ENCODE results near the gene ABHD15. TPM values are rescaled to one million over a fixed set of nuclear protein-coding genes. Genes with fewer than 3 reads are reported as not detected.

ABHD15 gene
- total RNA-seq, 4 donors from 2014 or later: 6.8 to 18.3 (median 11.9) TPM

DNA sequence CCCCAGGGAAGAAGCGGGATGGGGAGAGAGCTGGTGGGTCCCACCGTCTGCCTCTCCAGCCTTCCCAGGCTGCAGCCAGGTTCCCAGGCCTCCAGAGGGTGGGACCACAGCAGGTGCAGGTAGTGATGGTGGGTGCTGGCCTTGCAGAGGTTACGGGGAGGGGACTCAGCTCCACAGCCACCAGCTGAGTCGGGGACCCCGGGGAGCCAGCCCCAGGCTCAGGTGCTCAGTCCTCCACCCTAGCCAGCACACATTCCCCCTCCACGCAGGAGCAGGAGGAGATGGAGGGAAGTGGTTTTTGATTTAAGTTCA lies 6.7 kb upstream of the ABHD15 start:
- Histone ChIP-seq H3K4me3 (no peak overlapping the region), H3K27me3 (no peaks in the 10 kb centered on the region), H3K4me1 (peaks cover 32 to 63% (median 58%) of the 10 kb centered on the region in 4 donors), H3K9me3 (no peaks in the 10 kb centered on the region), H3K27ac (replicated peaks in 1 of 4) (no peak overlapping the region), H3K36me3 (peaks cover 35 to 69% (median 50%) of the 10 kb centered on the region in 4 donors)
- WGBS: 82% methylated on average over 4 of the region's 6 CpGs
- TF ChIP-seq EP300 (IDR thresholded peaks at IDR 0.05): no peak
- TF ChIP-seq POLR2AphosphoS5 (IDR thresholded peaks at IDR 0.05): no peak
- TF ChIP-seq, protein P1, sequence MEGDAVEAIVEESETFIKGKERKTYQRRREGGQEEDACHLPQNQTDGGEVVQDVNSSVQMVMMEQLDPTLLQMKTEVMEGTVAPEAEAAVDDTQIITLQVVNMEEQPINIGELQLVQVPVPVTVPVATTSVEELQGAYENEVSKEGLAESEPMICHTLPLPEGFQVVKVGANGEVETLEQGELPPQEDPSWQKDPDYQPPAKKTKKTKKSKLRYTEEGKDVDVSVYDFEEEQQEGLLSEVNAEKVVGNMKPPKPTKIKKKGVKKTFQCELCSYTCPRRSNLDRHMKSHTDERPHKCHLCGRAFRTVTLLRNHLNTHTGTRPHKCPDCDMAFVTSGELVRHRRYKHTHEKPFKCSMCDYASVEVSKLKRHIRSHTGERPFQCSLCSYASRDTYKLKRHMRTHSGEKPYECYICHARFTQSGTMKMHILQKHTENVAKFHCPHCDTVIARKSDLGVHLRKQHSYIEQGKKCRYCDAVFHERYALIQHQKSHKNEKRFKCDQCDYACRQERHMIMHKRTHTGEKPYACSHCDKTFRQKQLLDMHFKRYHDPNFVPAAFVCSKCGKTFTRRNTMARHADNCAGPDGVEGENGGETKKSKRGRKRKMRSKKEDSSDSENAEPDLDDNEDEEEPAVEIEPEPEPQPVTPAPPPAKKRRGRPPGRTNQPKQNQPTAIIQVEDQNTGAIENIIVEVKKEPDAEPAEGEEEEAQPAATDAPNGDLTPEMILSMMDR (IDR thresholded peaks at IDR 0.05): no peak
- no peak for TF ChIP-seq POLR2A (IDR thresholded peaks at IDR 0.05; ENCODE audit: low read depth)
- intact Hi-C loops (cut with DNase I): no loop called here
- DNase-seq (ENCODE audit: extremely low spot score): no peak

DNA sequence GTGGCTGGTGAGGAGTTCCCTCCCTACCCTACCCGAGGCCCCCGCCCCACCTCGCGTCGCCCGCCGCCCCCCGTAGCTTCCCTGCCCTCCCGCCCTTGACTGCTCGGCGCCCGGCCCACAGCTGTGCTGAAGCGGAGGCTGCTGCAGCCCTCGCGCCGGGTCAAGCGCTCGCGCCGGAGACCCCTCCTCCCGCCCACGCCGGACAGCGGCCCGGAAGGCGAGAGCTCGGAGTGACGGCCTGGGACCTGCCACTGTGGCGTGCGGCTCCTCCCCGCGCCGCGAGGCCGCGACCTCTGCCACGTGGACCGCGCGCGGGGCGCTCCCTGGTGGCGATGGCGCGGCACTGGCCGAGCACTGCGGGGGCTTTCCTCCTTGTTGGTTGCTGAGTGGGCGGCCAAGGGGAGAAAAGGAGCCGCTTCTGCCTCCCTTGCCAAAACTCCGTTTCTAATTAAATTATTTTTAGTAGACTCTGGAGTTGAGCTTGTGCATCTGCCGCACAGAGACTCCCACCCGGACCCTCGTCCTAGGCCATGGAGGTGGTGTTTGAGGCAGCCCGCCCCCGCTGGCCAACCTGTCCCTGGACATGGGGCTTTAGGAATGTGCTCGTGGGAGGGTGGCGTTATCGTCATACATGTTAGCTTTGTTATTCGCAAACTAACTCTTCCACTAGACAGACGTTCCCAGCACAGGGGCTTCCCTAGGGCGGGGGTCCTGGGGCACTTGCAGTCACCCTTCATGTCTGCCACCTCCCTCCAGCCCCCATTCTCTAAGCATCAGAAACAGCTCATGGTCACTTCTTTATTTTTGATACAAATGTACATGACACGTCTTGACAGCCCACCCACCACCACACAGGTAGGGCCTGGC lies 6.1 kb upstream of the ABHD15 start:
- 20% methylated on average over 34 of the region's 62 CpGs for WGBS
- Histone ChIP-seq H3K4me1 (peaks cover 30 to 57% (median 53%) of the 10 kb centered on the region in 4 donors), H3K27me3 (no peaks in the 10 kb centered on the region), H3K9me3 (no peaks in the 10 kb centered on the region), H3K4me3 (peak overlapping the region; percentile 48 to 59 (median 50)), H3K36me3 (peaks cover 35 to 63% (median 45%) of the 10 kb centered on the region in 4 donors), H3K27ac (replicated peaks in 1 of 4) (peak overlapping the region; percentile 57 to 66 (median 63))
- peak; percentile 23 to 38 for TF ChIP-seq POLR2AphosphoS5 (IDR thresholded peaks at IDR 0.05)
- TF ChIP-seq, protein P1 (IDR thresholded peaks at IDR 0.05): peak; percentile 80 to 90 (median 84)
- TF ChIP-seq POLR2A (IDR thresholded peaks at IDR 0.05; ENCODE audit: low read depth): no peak
- intact Hi-C loops (cut with DNase I): no loop called here
- DNase-seq (ENCODE audit: extremely low spot score): no peak

DNA sequence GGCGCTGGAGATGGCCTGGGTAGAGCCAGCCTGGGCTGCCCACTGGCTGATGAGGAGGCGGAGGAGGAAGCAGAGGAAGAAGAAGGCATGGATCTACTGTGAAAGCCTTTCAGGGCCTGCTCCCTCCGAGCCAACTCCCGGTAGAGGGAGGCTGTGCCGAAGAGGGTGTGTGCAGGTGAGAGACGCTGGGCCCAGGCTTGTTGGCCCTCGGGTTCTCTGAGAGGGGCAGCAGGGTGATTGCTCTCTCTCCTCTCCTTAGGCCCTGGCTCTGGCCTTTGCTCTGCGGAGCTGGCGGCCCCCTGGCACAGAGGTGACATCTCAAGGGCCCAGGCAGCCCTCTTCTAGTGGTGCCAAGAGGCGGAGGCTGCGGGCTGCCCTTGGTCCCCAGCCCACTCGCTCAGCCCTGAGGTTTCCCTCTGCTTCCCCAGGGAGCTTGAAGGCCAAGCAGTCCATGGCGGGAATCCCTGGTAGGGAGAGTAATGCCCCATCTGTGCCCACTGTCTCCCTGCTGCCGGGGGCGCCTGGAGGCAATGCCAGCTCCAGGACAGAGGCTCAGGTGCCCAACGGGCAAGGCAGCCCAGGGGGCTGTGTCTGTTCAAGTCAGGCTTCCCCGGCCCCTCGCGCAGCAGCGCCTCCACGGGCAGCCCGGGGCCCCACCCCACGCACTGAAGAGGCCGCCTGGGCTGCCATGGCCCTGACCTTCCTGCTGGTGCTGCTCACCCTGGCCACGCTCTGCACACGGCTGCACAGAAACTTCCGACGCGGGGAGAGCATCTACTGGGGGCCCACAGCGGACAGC lies 5.2 kb upstream of the ABHD15 start:
- peaks cover 26 to 56% (median 47%) of the 10 kb centered on the region in 4 donors for H3K4me1 ChIP-seq
- no peak for DNase-seq (ENCODE audit: extremely low spot score)
- 84% methylated on average over 7 of the region's 30 CpGs for WGBS
- no peaks in the 10 kb centered on the region for H3K27me3 ChIP-seq
- intact Hi-C loops (cut with DNase I): no loop called here
- peak overlapping the region; percentile 57 to 66 (median 63) for H3K27ac ChIP-seq (replicated peaks in 1 of 4)
- H3K9me3 ChIP-seq: no peaks in the 10 kb centered on the region
- H3K36me3 ChIP-seq: peaks cover 31 to 54% (median 36%) of the 10 kb centered on the region in 4 donors
- TF ChIP-seq EP300 (IDR thresholded peaks at IDR 0.05): no peak
- TF ChIP-seq, protein P1 (IDR thresholded peaks at IDR 0.05): no peak
- TF ChIP-seq POLR2AphosphoS5 (IDR thresholded peaks at IDR 0.05): no peak
- TF ChIP-seq POLR2A (IDR thresholded peaks at IDR 0.05; ENCODE audit: low read depth): no peak
- peak overlapping the region; percentile 48 to 59 (median 50) for H3K4me3 ChIP-seq

DNA sequence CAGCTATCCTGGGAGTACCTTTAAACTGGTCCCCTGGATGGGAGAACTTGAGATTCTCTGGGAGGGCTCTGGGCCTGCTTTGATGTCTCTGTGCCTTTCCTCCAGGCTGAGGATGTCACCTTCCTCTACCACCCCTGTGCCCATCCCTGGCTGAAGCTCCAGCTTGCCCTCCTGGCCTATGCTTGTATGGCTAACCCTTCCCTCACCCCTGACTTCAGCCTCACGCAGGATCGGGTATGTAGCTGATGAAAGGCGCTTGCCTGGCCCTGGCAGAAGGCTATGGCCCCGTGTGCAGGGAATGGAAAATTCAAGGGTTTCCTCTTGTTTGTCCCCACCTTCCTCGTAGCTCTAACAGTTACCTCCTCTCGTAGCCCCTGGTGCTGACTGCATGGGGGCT lies 4.6 kb upstream of the ABHD15 start:
- Histone ChIP-seq H3K36me3 (peaks cover 26 to 48% (median 30%) of the 10 kb centered on the region in 4 donors), H3K4me3 (no peak overlapping the region), H3K9me3 (no peaks in the 10 kb centered on the region), H3K27me3 (no peaks in the 10 kb centered on the region), H3K27ac (replicated peaks in 1 of 4) (peak overlapping the region in 1 of 4 donors; percentile 57), H3K4me1 (peaks cover 27 to 60% (median 49%) of the 10 kb centered on the region in 4 donors)
- TF ChIP-seq POLR2AphosphoS5 (IDR thresholded peaks at IDR 0.05) (no peak), POLR2A (IDR thresholded peaks at IDR 0.05; ENCODE audit: low read depth) (no peak)
- intact Hi-C loops (cut with DNase I): no loop called here
- DNase-seq (ENCODE audit: extremely low spot score): no peak
- WGBS: 93% methylated on average over 6 of the region's 6 CpGs

DNA sequence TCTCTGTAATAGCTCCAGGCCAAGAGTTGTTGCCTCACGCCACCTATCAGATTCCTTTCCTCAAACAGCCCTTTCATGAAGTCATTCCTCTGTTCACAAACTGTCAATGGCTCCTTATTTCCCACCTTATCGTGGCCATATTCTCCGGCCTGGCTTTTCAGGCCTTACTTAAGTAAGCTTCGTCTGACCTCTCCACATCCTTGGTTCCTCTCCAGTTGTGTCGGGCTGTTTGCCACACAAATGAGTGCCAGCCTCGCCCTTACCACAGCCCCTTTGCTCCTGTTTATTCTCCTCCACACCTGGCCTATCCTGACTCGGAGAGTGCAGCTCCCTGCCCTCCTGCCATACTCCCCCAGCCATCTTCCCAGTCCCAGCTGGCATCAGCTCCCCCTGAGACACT lies 3.7 kb upstream of the ABHD15 start:
- no peak overlapping the region for H3K27ac ChIP-seq (replicated peaks in 1 of 4)
- H3K36me3 ChIP-seq: peaks cover 16 to 39% (median 21%) of the 10 kb centered on the region in 4 donors
- 86% methylated on average over 7 of the region's 7 CpGs for WGBS
- no peaks in the 10 kb centered on the region for H3K27me3 ChIP-seq
- TF ChIP-seq POLR2AphosphoS5 (IDR thresholded peaks at IDR 0.05): no peak
- no peak for TF ChIP-seq EP300 (IDR thresholded peaks at IDR 0.05)
- TF ChIP-seq, protein P1 (IDR thresholded peaks at IDR 0.05): no peak
- no peak for TF ChIP-seq POLR2A (IDR thresholded peaks at IDR 0.05; ENCODE audit: low read depth)
- intact Hi-C loops (cut with DNase I): no loop called here
- no peaks in the 10 kb centered on the region for H3K9me3 ChIP-seq
- no peak overlapping the region for H3K4me3 ChIP-seq
- no peak for DNase-seq (ENCODE audit: extremely low spot score)
- peaks cover 36 to 70% (median 59%) of the 10 kb centered on the region in 4 donors for H3K4me1 ChIP-seq
